HUDEP-2 (cell line): ENCODE data around the gene NDP.
"Not testable (repeated sequence)": the region's sequence is repeated elsewhere in the genome, so short reads cannot be mapped to it uniquely, and the experiment has no call there.

Experiments
- DNase-seq, 76 experiments: peaks; one replicate each; lab custom pipeline; 2025; ENCODE audit not compliant: unreplicated experiment in 76 of 76; lab: John Stamatoyannopoulos, UW

NDP gene

GRCh38 chrX:43971966-43972961 lies 926 bp downstream of the NDP start:
- no peak for DNase-seq

GRCh38 chrX:43970528-43970927 lies 2.7 kb downstream of the NDP start:
- DNase-seq: no peak

- no peak for DNase-seq
Measured at GRCh38 chrX:43969504-43970501, 3.4 kb downstream of the NDP start.

- DNase-seq: no peak
Measured at GRCh38 chrX:43968359-43968781, 4.8 kb downstream of the NDP start.

- no peak for DNase-seq
Measured at GRCh38 chrX:43964936-43965335, 8.3 kb downstream of the NDP start.

- no peak for DNase-seq
Measured at GRCh38 chrX:43963726-43964125, 9.5 kb downstream of the NDP start.

GRCh38 chrX:43962636-43963035 lies 10.6 kb downstream of the NDP start:
- no peak for DNase-seq

GRCh38 chrX:43961699-43962098 lies 11.5 kb downstream of the NDP start:
- no peak for DNase-seq

GRCh38 chrX:43958529-43958928 lies 14.7 kb downstream of the NDP start:
- DNase-seq: peak in 25 of 76 experiments; percentile 0 to 43 (median 9)

- DNase-seq: no peak
Measured at GRCh38 chrX:43956034-43956433, 17.2 kb downstream of the NDP start.

GRCh38 chrX:43953218-43953617 lies 20.0 kb downstream of the NDP start:
- DNase-seq: no peak

GRCh38 chrX:43949669-43950068 lies 23.5 kb downstream of the NDP start:
- peak in 3 of 76 experiments; percentile 0 to 2 (median 1) for DNase-seq

- no peak for DNase-seq
Measured at GRCh38 chrX:43940816-43941474, 32.2 kb downstream of the NDP start.

GRCh38 chrX:43939187-43939926 lies 33.8 kb downstream of the NDP start:
- no peak for DNase-seq

- DNase-seq: not testable (repeated sequence)
Measured at GRCh38 chrX:43922032-43922431, 51.2 kb downstream of the NDP start.

GRCh38 chrX:43910772-43911171 lies 62.4 kb downstream of the NDP start:
- not testable (repeated sequence) for DNase-seq

- no peak for DNase-seq
Measured at GRCh38 chrX:43910012-43910411, 63.2 kb downstream of the NDP start.

GRCh38 chrX:43909141-43909540 lies 64.0 kb downstream of the NDP start:
- no peak for DNase-seq

GRCh38 chrX:43899878-43900815 lies 73.0 kb downstream of the NDP start:
- no peak for DNase-seq
